Forelimb muscle (tissue), 1 donor: ENCODE results near the gene PEAK1. TPM values are rescaled to one million over a fixed set of nuclear protein-coding genes. Genes with fewer than 3 reads are reported as not detected.

Experiments
- DNase-seq: peaks from one replicate; pipeline ENCODE4 v3.0.0-alpha.2; 2013; ENCODE audit warnings: low read depth
- polyA plus RNA-seq: library from polyadenylated mRNA; unstranded; fragments of 120-200 nt; gene quantifications from one replicate; pipeline ENCODE4 v1.2.1, GENCODE V29; 2013; ENCODE audit not compliant: insufficient read length

The PEAK1 gene
- polyA plus RNA-seq, 1 donor: 35.2 TPM

- DNase-seq: no peak
These were observed 279.7 kb downstream of the PEAK1 start for GRCh38 chr15:77140220-77140619.

- DNase-seq: no peak
These were observed 280.6 kb downstream of the PEAK1 start for GRCh38 chr15:77139312-77139711.

GRCh38 chr15:77138167-77138522 is 281.8 kb downstream of the PEAK1 start:
- no peak for DNase-seq

- DNase-seq: no peak
These were observed 284.7 kb downstream of the PEAK1 start for GRCh38 chr15:77135181-77135580.

GRCh38 chr15:77130315-77130930 is 289.5 kb downstream of the PEAK1 start:
- DNase-seq: no peak

- no peak for DNase-seq
These were observed 292.3 kb downstream of the PEAK1 start for GRCh38 chr15:77127626-77128025.

GRCh38 chr15:77126529-77127326 is 293.2 kb downstream of the PEAK1 start:
- no peak for DNase-seq

- no peak for DNase-seq
These were observed 296.1 kb downstream of the PEAK1 start for GRCh38 chr15:77123854-77124253.

GRCh38 chr15:77122576-77122975 is 297.3 kb downstream of the PEAK1 start:
- no peak for DNase-seq

GRCh38 chr15:77121599-77121998 is 298.3 kb downstream of the PEAK1 start:
- no peak for DNase-seq

- no peak for DNase-seq
These were observed 299.3 kb downstream of the PEAK1 start for GRCh38 chr15:77120576-77120975.

GRCh38 chr15:77119446-77119845 is 300.5 kb downstream of the PEAK1 start:
- no peak for DNase-seq

GRCh38 chr15:77118882-77119321 is 301.0 kb downstream of the PEAK1 start:
- peak; percentile 75 for DNase-seq

GRCh38 chr15:77115179-77115578 is 304.7 kb downstream of the PEAK1 start:
- DNase-seq: no peak

GRCh38 chr15:77112838-77113504 is 306.9 kb downstream of the PEAK1 start:
- no peak for DNase-seq

- DNase-seq: no peak
These were observed 308.1 kb downstream of the PEAK1 start for GRCh38 chr15:77111789-77112188.

GRCh38 chr15:77107531-77108355 is 312.2 kb downstream of the PEAK1 start:
- peak; percentile 34 for DNase-seq

GRCh38 chr15:77107068-77107467 is 312.8 kb downstream of the PEAK1 start:
- peak; percentile 32 for DNase-seq

- no peak for DNase-seq
These were observed 315.7 kb downstream of the PEAK1 start for GRCh38 chr15:77104155-77104554.

- no peak for DNase-seq
These were observed 320.0 kb downstream of the PEAK1 start for GRCh38 chr15:77099741-77100463.

- no peak for DNase-seq
These were observed 321.3 kb downstream of the PEAK1 start for GRCh38 chr15:77098572-77098971.
